A673 (cell line): ENCODE results near the gene ABR.
A peak's percentile ranks its signal among the peaks of the same experiment; 100 is the strongest.

ENCODE experiments used
- CTCF ChIP-seq: fragments of 300-800, 200-600 bp; sonication (generic); conservative IDR thresholded peaks from 2 replicates; pipeline ENCODE4 v1.5.1; 2017; ENCODE audit warnings: low read depth, mild to moderate bottlenecking, antibody characterized with exemption, low read length, moderate library complexity, mixed read lengths
- EZH2 ChIP-seq: fragments of 200-600 bp; sonication (generic); IDR thresholded peaks from 2 replicates; pipeline ENCODE4 v1.6.1; 2017; ENCODE audit warnings: borderline replicate concordance, low read depth, mild to moderate bottlenecking, mixed read lengths, antibody characterized with exemption, low read length; ENCODE audit not compliant: poor library complexity, severe bottlenecking

GRCh38 chr17:1147664-1148063 is 32.1 kb downstream of the ABR start:
- TF ChIP-seq EZH2 (no peak), CTCF (peak; percentile 72)
